ENCODE measurements around the gene LRMDA. TPM values are rescaled to one million over a fixed set of nuclear protein-coding genes. Genes with fewer than 3 reads are reported as not detected.

Gene LRMDA
- total and polyA plus RNA-seq, 2 of the 8 experiments (the other 6 are each of a cell fraction or from before 2014, with no cell fraction given) = 0.86 to 2.8 TPM

DNA sequence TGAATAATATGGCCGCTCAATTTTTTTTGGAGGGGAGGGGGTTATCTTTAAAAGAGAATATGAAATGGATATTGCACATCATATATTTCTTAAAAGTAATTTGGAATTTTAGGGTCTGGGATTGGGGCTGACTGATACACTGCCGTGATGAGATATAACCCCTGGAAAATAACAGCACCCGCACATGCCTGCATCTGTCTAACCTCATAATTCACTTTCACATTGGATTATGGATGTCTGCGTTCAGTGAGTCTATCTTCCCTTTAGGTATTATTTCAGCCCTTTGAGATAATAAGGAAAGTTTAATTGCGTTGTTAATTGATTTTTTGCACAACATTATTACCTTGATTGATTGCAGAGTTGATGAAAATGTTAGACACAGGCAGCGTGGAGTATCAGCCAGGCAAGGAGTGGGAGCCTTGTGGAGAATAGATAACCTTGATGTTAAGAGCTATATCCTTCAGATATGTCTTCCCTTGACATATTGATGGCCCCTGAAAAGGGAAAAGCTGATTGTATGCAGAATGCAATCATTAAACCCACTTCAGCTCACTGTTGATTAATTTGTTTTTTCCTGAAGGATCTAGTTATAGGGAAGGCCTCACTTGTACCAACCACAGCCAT is 1111.0 kb downstream of the LRMDA start (continued):
- no peak for TF ChIP-seq CHD1 (IDR thresholded peaks at IDR 0.05; ENCODE audit: low read depth, low read length)
